Right atrium auricular region (tissue), 2 donors: ENCODE results near the gene FAM107B. TPM values are rescaled to one million over a fixed set of nuclear protein-coding genes. Genes with fewer than 3 reads are reported as not detected.
"Not testable (repeated sequence)": the region's sequence is repeated elsewhere in the genome, so short reads cannot be mapped to it uniquely, and the experiment has no call there.

Experiments
- DNase-seq: peaks from one replicate; pipeline ENCODE4 v3.0.0-alpha.2; 2019; ENCODE audit warnings: low spot score
- H3K27ac ChIP-seq, 2 donors: fragments of 200-600 bp; sonication (generic); 1 replicate in 1 of 2; 2 replicates in 1 of 2; pipeline ENCODE4 v1.5.1; 2016 to 2019
- H3K27me3 ChIP-seq, 2 donors: fragments of 200-600 bp; sonication (generic); one replicate each; pipeline versions ENCODE4 v1.5.1 to v1.6.0; 2017 to 2019
- H3K36me3 ChIP-seq: fragments of 200-600 bp; sonication (generic); one replicate; pipeline ENCODE4 v1.5.1; 2016
- H3K4me1 ChIP-seq, 2 donors: fragments of 200-600 bp; sonication (generic); one replicate each; pipeline versions ENCODE4 v1.5.1 to v1.6.0; 2017 to 2019
- H3K4me3 ChIP-seq, 2 donors: fragments of 200-600 bp; sonication (generic); 1 replicate in 1 of 2; 2 replicates in 1 of 2; pipeline ENCODE4 v1.5.1; 2017 to 2019; ENCODE audit warnings: mild to moderate bottlenecking in 1 of 2, moderate library complexity in 1 of 2
- H3K9me3 ChIP-seq, 2 donors: fragments of 200-600 bp; sonication (generic); one replicate each; pipeline ENCODE4 v1.5.1; 2019
- CTCF ChIP-seq, 2 donors: fragments of 200-600 bp; sonication (generic); IDR thresholded peaks; one replicate each; pipeline ENCODE4 v1.5.1; 2019; ENCODE audit warnings: antibody characterized with exemption in 2 of 2
- total RNA-seq, 2 donors: library from RNA; depleted of rRNA; stranded (reverse); fragments of >200 nt; gene quantifications; one replicate each; pipeline ENCODE4 v1.1.0, GENCODE V29; 2016

The FAM107B gene
- total RNA-seq, 2 donors from 2014 or later, result 10.6 to 14.1 TPM

GRCh38 chr10:14820010-14820774 lies 45.5 kb upstream of the FAM107B start:
- no peaks in the 10 kb centered on the region for H3K4me1 ChIP-seq
- H3K9me3 ChIP-seq, result no peaks in the 10 kb centered on the region
- no peak overlapping the region for H3K27ac ChIP-seq
- H3K36me3 ChIP-seq, result no peaks in the 10 kb centered on the region
- DNase-seq, result no peak
- no peak for TF ChIP-seq CTCF (IDR thresholded peaks at IDR 0.05)
- no peaks in the 10 kb centered on the region for H3K27me3 ChIP-seq
- no peak overlapping the region for H3K4me3 ChIP-seq

- H3K27ac ChIP-seq, H3K4me1 ChIP-seq, H3K36me3 ChIP-seq, H3K9me3 ChIP-seq, DNase-seq, H3K4me3 ChIP-seq, H3K27me3 ChIP-seq: not testable (repeated sequence)
These were observed 42.0 kb upstream of the FAM107B start for GRCh38 chr10:14816717-14817116.

- Histone ChIP-seq H3K27ac (no peak overlapping the region), H3K4me1 (no peaks in the 10 kb centered on the region), H3K27me3 (no peaks in the 10 kb centered on the region), H3K36me3 (no peaks in the 10 kb centered on the region), H3K9me3 (no peaks in the 10 kb centered on the region), H3K4me3 (no peak overlapping the region)
- no peak for TF ChIP-seq CTCF (IDR thresholded peaks at IDR 0.05)
- no peak for DNase-seq
These were observed 41.0 kb upstream of the FAM107B start for GRCh38 chr10:14815681-14816080.

GRCh38 chr10:14812271-14812670 lies 37.6 kb upstream of the FAM107B start:
- H3K27me3 ChIP-seq, result no peaks in the 10 kb centered on the region
- H3K36me3 ChIP-seq, result no peaks in the 10 kb centered on the region
- no peak overlapping the region for H3K4me3 ChIP-seq
- no peak for DNase-seq
- TF ChIP-seq CTCF (IDR thresholded peaks at IDR 0.05), result no peak
- H3K4me1 ChIP-seq, result no peaks in the 10 kb centered on the region
- H3K9me3 ChIP-seq, result no peaks in the 10 kb centered on the region
- H3K27ac ChIP-seq, result no peak overlapping the region

GRCh38 chr10:14810969-14811953 lies 36.6 kb upstream of the FAM107B start:
- H3K4me1 ChIP-seq, result no peaks in the 10 kb centered on the region
- H3K4me3 ChIP-seq, result no peak overlapping the region
- TF ChIP-seq CTCF (IDR thresholded peaks at IDR 0.05), result no peak
- DNase-seq, result no peak
- H3K27ac ChIP-seq, result no peak overlapping the region
- no peaks in the 10 kb centered on the region for H3K36me3 ChIP-seq
- H3K27me3 ChIP-seq, result no peaks in the 10 kb centered on the region
- no peaks in the 10 kb centered on the region for H3K9me3 ChIP-seq

GRCh38 chr10:14806318-14806717 lies 31.6 kb upstream of the FAM107B start:
- Histone ChIP-seq H3K4me1 (no peaks in the 10 kb centered on the region), H3K27me3 (no peaks in the 10 kb centered on the region), H3K4me3 (no peak overlapping the region), H3K9me3 (no peaks in the 10 kb centered on the region), H3K36me3 (no peaks in the 10 kb centered on the region), H3K27ac (no peak overlapping the region)
- DNase-seq, result no peak
- no peak for TF ChIP-seq CTCF (IDR thresholded peaks at IDR 0.05)
